HG03025 (cell line): ENCODE data around the gene TBC1D23.
"Not testable (repeated sequence)": the region's sequence is repeated elsewhere in the genome, so short reads cannot be mapped to it uniquely, and the experiment has no call there.

Experiments used
- ATAC-seq: cut with Tn5 transposase; IDR thresholded peaks from one replicate; pipeline ENCODE4 v1.9.1; 2021; ENCODE audit warnings: mild to moderate bottlenecking, moderate library complexity; ENCODE audit not compliant: unreplicated experiment, low FRiP score

The TBC1D23 gene

GRCh38 chr3:100254168-100254777, 6.5 kb upstream of the TBC1D23 start:
- ATAC-seq: no peak

DNA sequence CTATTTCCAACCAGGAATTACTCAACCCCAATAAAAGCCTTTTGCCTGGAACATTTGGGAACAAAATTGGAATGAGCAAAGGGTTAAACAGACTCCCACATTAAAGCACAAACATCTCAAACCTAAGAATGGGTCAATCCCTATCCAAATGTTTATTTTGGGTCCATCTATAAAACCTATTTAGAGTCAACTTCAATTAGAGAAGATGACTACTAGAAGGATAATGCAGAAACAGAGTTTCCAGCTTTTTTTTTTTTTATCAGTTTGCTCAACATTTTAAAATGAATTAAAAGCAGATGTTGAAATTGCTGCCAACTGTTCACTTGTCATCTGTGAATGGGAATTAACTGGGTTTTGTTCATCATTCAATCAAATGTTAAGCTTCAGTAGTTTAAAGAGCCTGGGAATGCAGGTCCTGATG, 4.1 kb upstream of the TBC1D23 start:
- no peak for ATAC-seq

GRCh38 chr3:100257586-100257985, 3.2 kb upstream of the TBC1D23 start:
- no peak for ATAC-seq

GRCh38 chr3:100260081-100260684, 609 bp upstream of the TBC1D23 start:
- no peak for ATAC-seq

DNA sequence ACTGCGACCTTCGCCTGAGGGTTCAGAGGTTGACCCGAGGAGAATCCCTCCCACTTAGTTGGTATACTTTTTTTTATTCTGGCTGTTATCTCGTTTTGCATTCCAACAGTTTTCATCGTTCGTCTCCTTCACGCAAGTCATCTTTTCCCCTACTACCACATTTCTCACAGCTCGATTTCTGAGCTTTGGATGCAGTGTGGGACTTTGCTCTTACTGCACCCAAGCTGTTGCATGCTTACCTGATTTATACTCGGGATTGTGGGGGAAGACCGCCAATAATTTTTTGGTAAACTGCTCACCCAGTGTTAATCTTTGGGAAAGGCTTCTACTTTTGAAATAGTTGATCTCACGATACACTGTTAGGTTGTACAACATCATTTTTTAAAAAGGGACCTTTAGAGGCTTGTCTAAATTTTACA, 702 bp downstream of the TBC1D23 start:
- no peak for ATAC-seq

- ATAC-seq: not testable (repeated sequence)
Observed at GRCh38 chr3:100262925-100263324, 2.1 kb downstream of the TBC1D23 start.

DNA sequence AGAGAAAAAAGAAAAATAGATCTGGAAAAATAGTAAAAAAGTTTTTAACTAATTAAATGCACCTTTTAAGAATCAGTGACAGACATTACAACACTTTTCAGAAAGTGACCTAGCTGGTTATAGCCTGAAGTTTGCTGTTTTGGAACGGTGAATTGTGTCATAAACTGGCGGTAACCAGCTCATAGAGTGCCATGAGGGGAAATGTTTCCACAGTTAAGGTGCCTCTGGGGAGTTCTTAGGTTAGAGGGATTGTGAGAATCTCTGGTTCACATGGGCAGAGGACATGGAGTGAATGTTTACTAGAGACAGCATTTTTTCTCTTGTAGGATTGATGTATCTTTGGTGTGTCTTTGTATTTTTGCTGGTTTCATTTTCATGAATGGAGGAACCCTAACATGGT, 2.8 kb downstream of the TBC1D23 start:
- ATAC-seq: no peak

GRCh38 chr3:100264242-100264641, 3.5 kb downstream of the TBC1D23 start:
- no peak for ATAC-seq

DNA sequence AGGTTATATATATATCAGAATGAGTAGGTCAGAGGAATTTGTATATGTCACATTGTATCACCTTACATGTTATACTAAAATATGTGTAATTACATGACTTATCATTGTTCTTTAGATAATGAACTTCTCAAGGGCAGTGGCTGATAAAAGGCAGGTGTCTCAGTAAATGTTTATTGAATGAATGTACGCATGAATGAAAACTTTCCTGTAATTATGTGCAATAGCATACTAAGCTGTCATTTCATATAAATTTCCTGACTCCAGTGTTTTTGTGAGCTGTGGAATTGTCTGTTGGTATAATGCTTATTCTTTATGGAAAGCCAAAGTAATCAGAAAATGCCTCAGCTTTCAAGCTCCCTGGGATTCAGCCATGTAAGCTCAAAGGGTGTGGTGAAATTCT, 4.2 kb downstream of the TBC1D23 start:
- ATAC-seq: no peak

DNA sequence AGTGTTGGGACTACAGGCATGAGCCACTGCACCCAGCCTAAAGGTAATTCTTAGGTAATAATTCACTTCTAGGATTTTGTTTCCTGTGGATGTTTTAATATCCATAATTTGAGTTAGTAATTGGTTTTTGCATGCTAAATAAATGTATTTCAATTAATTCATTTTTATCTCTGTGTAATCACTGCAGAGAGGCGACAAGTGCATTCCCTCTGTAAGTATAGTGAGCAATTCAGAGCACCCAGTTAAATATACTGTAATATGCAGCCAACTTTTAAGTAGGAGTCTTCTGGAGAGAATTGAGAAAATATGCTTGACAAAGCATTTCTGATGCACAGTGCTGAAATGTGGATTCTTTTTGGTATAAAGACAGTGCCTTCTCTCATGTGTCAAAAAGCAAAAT, 5.7 kb downstream of the TBC1D23 start:
- ATAC-seq: no peak

- ATAC-seq: no peak
Observed at GRCh38 chr3:100268156-100268555, 7.4 kb downstream of the TBC1D23 start.

DNA sequence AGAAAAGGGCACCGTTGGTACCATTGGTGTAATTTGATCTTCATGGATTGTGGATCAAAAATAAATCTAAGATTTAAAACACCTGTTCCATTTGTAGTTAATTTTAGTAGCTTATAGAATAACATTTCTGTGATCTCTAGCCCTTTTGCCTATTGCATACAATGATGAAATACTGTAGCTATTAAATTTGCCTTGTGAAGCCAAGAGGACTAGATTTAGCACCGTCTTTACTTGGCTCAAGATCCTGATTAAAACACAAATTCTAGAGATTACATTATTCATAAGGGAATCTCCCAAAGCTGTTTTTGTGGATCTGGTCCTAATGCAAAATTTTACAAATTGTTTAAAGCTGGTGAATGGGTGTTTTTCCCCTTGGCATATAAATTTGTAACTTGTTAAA, 8.2 kb downstream of the TBC1D23 start:
- ATAC-seq: no peak

- ATAC-seq: no peak
Observed at GRCh38 chr3:100269410-100270214, 8.8 kb downstream of the TBC1D23 start.

GRCh38 chr3:100270215-100270583, 9.4 kb downstream of the TBC1D23 start:
- ATAC-seq: no peak

GRCh38 chr3:100271522-100271921, 10.7 kb downstream of the TBC1D23 start:
- ATAC-seq: no peak

GRCh38 chr3:100272797-100273611, 12.2 kb downstream of the TBC1D23 start:
- ATAC-seq: not testable (repeated sequence)

GRCh38 chr3:100274361-100274760, 13.6 kb downstream of the TBC1D23 start:
- ATAC-seq: no peak

DNA sequence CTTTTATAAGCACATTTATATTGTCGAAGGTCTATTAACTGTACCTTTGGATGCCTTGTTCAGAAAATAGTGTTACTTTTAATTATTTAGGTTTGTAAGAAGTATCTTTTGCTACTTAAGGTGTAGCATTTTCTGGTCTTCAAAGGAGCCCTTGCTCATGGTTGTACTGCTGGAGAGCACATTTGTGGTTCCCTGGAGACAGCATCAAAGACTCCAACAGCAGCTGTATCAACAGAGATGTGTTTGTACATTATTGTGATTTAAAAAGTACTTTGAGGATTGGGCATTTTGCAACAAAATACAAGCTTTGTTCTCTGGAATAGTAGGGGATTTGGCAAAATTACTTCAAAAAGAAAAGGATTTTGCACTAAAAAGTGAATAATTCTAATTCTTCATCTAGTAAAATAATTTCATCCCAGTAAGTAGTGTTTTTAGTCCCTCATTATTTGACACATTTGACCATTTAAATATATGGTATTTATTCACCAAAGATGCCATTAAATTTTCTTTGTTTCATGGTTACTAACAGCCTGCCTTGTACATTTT, 16.5 kb downstream of the TBC1D23 start:
- ATAC-seq: no peak

DNA sequence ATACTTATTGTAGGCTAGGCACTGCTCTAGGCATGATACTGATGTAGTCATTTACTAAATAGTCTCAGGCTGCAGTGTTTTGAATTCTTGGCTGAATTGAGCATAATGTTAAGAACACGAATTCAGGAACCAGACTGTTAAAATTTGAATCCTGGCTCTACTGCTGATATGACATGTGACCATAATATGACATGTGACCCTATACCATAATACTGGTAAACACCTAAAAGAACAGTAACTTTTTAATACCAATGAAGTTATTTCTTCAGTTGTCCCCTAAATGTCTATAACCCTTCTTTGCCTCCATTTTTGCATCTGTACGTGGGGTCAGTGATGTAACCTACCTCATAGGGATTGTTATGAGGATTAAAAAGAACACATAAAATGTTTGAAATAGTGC, 18.1 kb downstream of the TBC1D23 start:
- no peak for ATAC-seq

DNA sequence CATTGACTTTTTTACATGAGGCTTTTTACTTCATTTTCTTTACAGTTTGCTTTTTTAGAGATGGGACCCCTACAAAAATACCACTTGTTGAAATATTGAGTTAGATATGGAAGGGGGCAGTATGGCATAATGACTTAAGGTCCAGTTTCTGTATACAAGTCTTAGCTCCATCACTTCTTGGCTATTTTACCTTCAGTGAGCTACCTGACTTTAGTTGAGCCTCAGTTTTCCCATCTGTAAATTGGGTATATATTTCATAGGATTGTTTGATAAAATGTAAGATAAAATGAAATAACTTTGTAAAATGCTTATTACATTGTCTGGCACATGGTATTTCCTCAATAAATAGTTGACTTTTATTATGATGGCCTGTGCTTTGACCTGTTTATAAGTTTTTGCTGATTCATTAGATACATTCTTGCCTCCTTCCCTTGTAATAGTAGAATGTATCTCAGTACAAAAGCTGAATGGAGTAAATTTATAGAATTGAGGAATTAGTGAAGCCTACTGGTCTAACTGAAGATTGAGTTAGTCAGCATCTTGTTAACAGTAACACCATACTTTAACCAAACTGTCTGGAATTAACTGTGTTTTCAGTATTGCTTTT, 27.6 kb downstream of the TBC1D23 start:
- ATAC-seq: no peak
